H1 (cell line): ENCODE results near the gene VIT.

Experiments used
- ATF3 ChIP-seq: IDR thresholded peaks from 2 replicates; pipeline ENCODE4 v1.6.1; 2011; ENCODE audit warnings: low read depth, mild to moderate bottlenecking, low read length; ENCODE audit not compliant: insufficient read depth
- CEBPB ChIP-seq: IDR thresholded peaks from 2 replicates; pipeline ENCODE4 v1.6.1; 2012; ENCODE audit warnings: low read depth, low read length
- EP300 ChIP-seq, 2 experiments: IDR thresholded peaks; 1 replicate in 1 of 2; 2 replicates in 1 of 2; pipeline ENCODE4 v1.6.1; 2011 to 2012; ENCODE audit warnings: low read depth in 2 of 2, low read length in 2 of 2, mild to moderate bottlenecking in 2 of 2, borderline replicate concordance in 1 of 2, inconsistent platforms in 1 of 2, moderate library complexity in 1 of 2
- TAF1 ChIP-seq: IDR thresholded peaks from 2 replicates; pipeline ENCODE4 v1.6.1; 2011; ENCODE audit warnings: mild to moderate bottlenecking, low read depth, low read length
- TF ChIP-seq, protein P1 (sequence below), 3 experiments: IDR thresholded peaks; 1 replicate in 2 of 3; 2 replicates in 1 of 3; pipeline versions ENCODE4 v1.5.1 to v1.6.1; 2011; ENCODE audit warnings: low read length in 3 of 3, mild to moderate bottlenecking in 3 of 3, inconsistent platforms in 2 of 3, low read depth in 1 of 3, moderate library complexity in 1 of 3; ENCODE audit not compliant: insufficient read depth in 1 of 3; ENCODE audit errors: control extremely low read depth in 1 of 3

GRCh38 chr2:36809069-36809445, 112.5 kb downstream of the VIT start:
- TF ChIP-seq CEBPB (no peak), EP300 (IDR thresholded peaks at IDR 0.05; ENCODE audit: borderline replicate concordance in 1 of 2, low read depth in 2 of 2, low read length in 2 of 2) (no peak), ATF3 (no peak), TAF1 (no peak)
- TF ChIP-seq, protein P1, sequence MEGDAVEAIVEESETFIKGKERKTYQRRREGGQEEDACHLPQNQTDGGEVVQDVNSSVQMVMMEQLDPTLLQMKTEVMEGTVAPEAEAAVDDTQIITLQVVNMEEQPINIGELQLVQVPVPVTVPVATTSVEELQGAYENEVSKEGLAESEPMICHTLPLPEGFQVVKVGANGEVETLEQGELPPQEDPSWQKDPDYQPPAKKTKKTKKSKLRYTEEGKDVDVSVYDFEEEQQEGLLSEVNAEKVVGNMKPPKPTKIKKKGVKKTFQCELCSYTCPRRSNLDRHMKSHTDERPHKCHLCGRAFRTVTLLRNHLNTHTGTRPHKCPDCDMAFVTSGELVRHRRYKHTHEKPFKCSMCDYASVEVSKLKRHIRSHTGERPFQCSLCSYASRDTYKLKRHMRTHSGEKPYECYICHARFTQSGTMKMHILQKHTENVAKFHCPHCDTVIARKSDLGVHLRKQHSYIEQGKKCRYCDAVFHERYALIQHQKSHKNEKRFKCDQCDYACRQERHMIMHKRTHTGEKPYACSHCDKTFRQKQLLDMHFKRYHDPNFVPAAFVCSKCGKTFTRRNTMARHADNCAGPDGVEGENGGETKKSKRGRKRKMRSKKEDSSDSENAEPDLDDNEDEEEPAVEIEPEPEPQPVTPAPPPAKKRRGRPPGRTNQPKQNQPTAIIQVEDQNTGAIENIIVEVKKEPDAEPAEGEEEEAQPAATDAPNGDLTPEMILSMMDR (IDR thresholded peaks at IDR 0.05; ENCODE audit: control extremely low read depth in 1 of 3, insufficient read depth in 1 of 3, low read depth in 1 of 3, low read length in 3 of 3) = no peak
